H1 (cell line): Measurements from ENCODE around the gene MMP11. TPM values are rescaled to one million over a fixed set of nuclear protein-coding genes. Genes with fewer than 3 reads are reported as not detected.
A peak's percentile ranks its signal among the peaks of the same experiment; 100 is the strongest.

Experiments used
- CTCF ChIA-PET: fragments of 300-600 bp; sonication (Branson Sonifier 250); formaldehyde crosslinking; loops from one replicate; lab custom pipeline; 2021; ENCODE audit not compliant: partially characterized antibody; lab: Charles Lee
- POLR2A ChIA-PET: fragments of 300-600 bp; sonication (Branson Sonifier 250); formaldehyde crosslinking; loops from one replicate; lab custom pipeline; 2021; ENCODE audit warnings: inconsistent platforms; ENCODE audit not compliant: partially characterized antibody; lab: Charles Lee
- DNase-seq, 2 experiments: peaks; one replicate each; pipeline versions ENCODE4 v3.0.0 to v3.0.0-alpha.2; 2010 to 2022; ENCODE audit warnings: low spot score in 2 of 2, low read depth in 1 of 2, mixed read lengths in 1 of 2
- FAIRE-seq: peaks from 2 replicates; lab custom pipeline; 2011; peaks lifted over from hg19 to GRCh38; lab: Jason Lieb, UNC
- H2AFZ ChIP-seq: 2 replicates; pipeline ENCODE4 v1.8.1; 2012; ENCODE audit warnings: low read length, inconsistent platforms
- H2AK5ac ChIP-seq: 2 replicates; pipeline ENCODE4 v1.6.1; 2013; ENCODE audit warnings: low read depth, low read length
- H2BK120ac ChIP-seq: replicated peaks from 2 replicates; pipeline ENCODE3; 2013; ENCODE audit warnings: low read depth, low read length, inconsistent platforms
- H2BK12ac ChIP-seq: 2 replicates; pipeline ENCODE4 v1.6.1; 2013; ENCODE audit warnings: low read depth, low read length
- H2BK15ac ChIP-seq: 2 replicates; pipeline ENCODE4 v1.6.1; 2013; ENCODE audit warnings: low read length
- H2BK20ac ChIP-seq: 2 replicates; pipeline ENCODE4 v1.6.1; 2013; ENCODE audit warnings: low read length
- H2BK5ac ChIP-seq: 2 replicates; pipeline ENCODE4 v1.6.1; 2013; ENCODE audit warnings: low read depth, low read length
- H3K14ac ChIP-seq: 2 replicates; pipeline ENCODE4 v1.6.1; 2013; ENCODE audit warnings: inconsistent platforms; ENCODE audit not compliant: insufficient read length
- H3K18ac ChIP-seq: 2 replicates; pipeline ENCODE4 v1.6.1; 2013; ENCODE audit warnings: low read length; ENCODE audit errors: extremely low read depth
- H3K23ac ChIP-seq: 2 replicates; pipeline ENCODE4 v1.6.1; 2013; ENCODE audit warnings: inconsistent platforms; ENCODE audit not compliant: insufficient read length
- H3K23me2 ChIP-seq: 2 replicates; pipeline ENCODE4 v1.6.1; 2013; ENCODE audit warnings: low read depth, low read length
- H3K27ac ChIP-seq: 2 replicates; pipeline ENCODE4 v1.6.1; 2011; ENCODE audit warnings: low read depth, low read length, inconsistent platforms
- H3K27me3 ChIP-seq, 4 experiments: replicated peaks in 1 of 4; 1 replicate in 1 of 4; 2 replicates in 3 of 4; pipeline versions ENCODE4 v1.6.1 to v1.8.1; 2011 to 2013; ENCODE audit warnings: low read length in 3 of 4, mild to moderate bottlenecking in 3 of 4, inconsistent platforms in 2 of 4, mixed read lengths in 2 of 4, moderate library complexity in 1 of 4; ENCODE audit not compliant: control insufficient read depth in 3 of 4, insufficient read depth in 3 of 4; ENCODE audit errors: extremely low read depth in 1 of 4
- H3K36me3 ChIP-seq, 4 experiments: 2 replicates each; pipeline versions ENCODE4 v1.6.1 to v1.8.1; 2011 to 2013; ENCODE audit warnings: mild to moderate bottlenecking in 4 of 4, low read length in 3 of 4, moderate library complexity in 2 of 4, control low read depth in 1 of 4, inconsistent platforms in 1 of 4; ENCODE audit not compliant: insufficient read depth in 4 of 4, control insufficient read depth in 2 of 4
- H3K4ac ChIP-seq: replicated peaks from 2 replicates; pipeline ENCODE3; 2013; ENCODE audit warnings: low read length, low read depth, mixed read lengths, inconsistent platforms; ENCODE audit not compliant: insufficient read length
- H3K4me1 ChIP-seq, 4 experiments: replicated peaks in 1 of 4; 1 replicate in 1 of 4; 2 replicates in 3 of 4; pipeline versions ENCODE4 v1.6.1 to v1.8.1; 2011 to 2013; ENCODE audit warnings: low read length in 3 of 4, inconsistent platforms in 2 of 4, mixed read lengths in 1 of 4; ENCODE audit not compliant: insufficient read depth in 4 of 4, control insufficient read depth in 3 of 4
- H3K4me2 ChIP-seq, 2 experiments: 2 replicates each; pipeline versions ENCODE4 v1.6.1 to v1.8.1; 2011 to 2013; ENCODE audit warnings: low read depth in 2 of 2, low read length in 2 of 2, control low read depth in 1 of 2, inconsistent platforms in 1 of 2, mild to moderate bottlenecking in 1 of 2; ENCODE audit not compliant: insufficient read depth in 1 of 2
- H3K4me3 ChIP-seq, 4 experiments: fragments of 200-600, 300-600 bp in 1 of 4; sonication (generic), shearing (Covaris generic), sonication (Bioruptor Twin) in 1 of 4; 2 replicates each; pipeline versions ENCODE4 v1.5.1 to v1.8.1; 2011 to 2016; ENCODE audit warnings: low read length in 4 of 4, low read depth in 3 of 4, control low read depth in 2 of 4, inconsistent platforms in 2 of 4, mild to moderate bottlenecking in 2 of 4, mixed read lengths in 1 of 4, moderate library complexity in 1 of 4; ENCODE audit not compliant: insufficient read depth in 2 of 4; ENCODE audit errors: extremely low read depth in 1 of 4
- H3K56ac ChIP-seq: replicated peaks from 2 replicates; pipeline ENCODE3; 2013; ENCODE audit warnings: low read depth, mild to moderate bottlenecking, mixed read lengths, low read length, inconsistent platforms; ENCODE audit not compliant: insufficient read length
- H3K79me1 ChIP-seq: 2 replicates; pipeline ENCODE4 v1.6.1; 2013; ENCODE audit warnings: low read depth, low read length, control low read depth
- H3K79me2 ChIP-seq, 2 experiments: 2 replicates each; pipeline versions ENCODE4 v1.6.1 to v1.8.1; 2012 to 2013; ENCODE audit warnings: low read length in 2 of 2, mild to moderate bottlenecking in 2 of 2, inconsistent platforms in 1 of 2; ENCODE audit not compliant: insufficient read depth in 2 of 2, control insufficient read depth in 1 of 2
- H3K9ac ChIP-seq, 4 experiments: replicated peaks in 1 of 4; 1 replicate in 1 of 4; 2 replicates in 3 of 4; pipeline versions ENCODE4 v1.6.1 to v1.8.1; 2011 to 2013; ENCODE audit warnings: low read depth in 3 of 4, low read length in 3 of 4, control low read depth in 2 of 4, mild to moderate bottlenecking in 2 of 4, moderate library complexity in 2 of 4, inconsistent platforms in 1 of 4; ENCODE audit errors: extremely low read depth in 1 of 4
- H3K9me3 ChIP-seq, 2 experiments: 2 replicates each; pipeline versions ENCODE4 v1.6.1 to v1.8.1; 2012 to 2013; ENCODE audit warnings: mild to moderate bottlenecking in 2 of 2, moderate library complexity in 2 of 2, control low read depth in 1 of 2, inconsistent platforms in 1 of 2, low read depth in 1 of 2, low read length in 1 of 2, mixed read lengths in 1 of 2; ENCODE audit not compliant: insufficient read depth in 2 of 2
- H4K20me1 ChIP-seq, 2 experiments: replicated peaks in 1 of 2; 2 replicates each; pipeline versions ENCODE3 to v1.8.1; 2011 to 2013; ENCODE audit warnings: inconsistent platforms in 2 of 2, low read length in 2 of 2, mild to moderate bottlenecking in 1 of 2; ENCODE audit not compliant: insufficient read depth in 2 of 2, control insufficient read depth in 1 of 2
- H4K5ac ChIP-seq: 2 replicates; pipeline ENCODE4 v1.6.1; 2013; ENCODE audit warnings: low read length, low read depth, mixed read lengths, inconsistent platforms; ENCODE audit not compliant: insufficient read length
- H4K8ac ChIP-seq: 2 replicates; pipeline ENCODE4 v1.8.0; 2013; ENCODE audit warnings: mild to moderate bottlenecking, moderate library complexity, low read length, inconsistent platforms; ENCODE audit not compliant: insufficient read depth; ENCODE audit errors: extremely low read depth
- H4K91ac ChIP-seq: replicated peaks from 2 replicates; pipeline ENCODE3; 2013; ENCODE audit warnings: low read length, mixed read lengths, inconsistent platforms; ENCODE audit not compliant: insufficient read length
- ASH2L ChIP-seq: fragments of 200-600, 300-600 bp; sonication (generic); IDR thresholded peaks from one replicate; pipeline ENCODE4 v1.7.1; 2017; ENCODE audit warnings: low read length
- CREB1 ChIP-seq: IDR thresholded peaks from 2 replicates; pipeline ENCODE4 v1.6.1; 2012; ENCODE audit warnings: inconsistent platforms
- EP300 ChIP-seq, 2 experiments: IDR thresholded peaks; 1 replicate in 1 of 2; 2 replicates in 1 of 2; pipeline ENCODE4 v1.6.1; 2011 to 2012; ENCODE audit warnings: low read depth in 2 of 2, low read length in 2 of 2, mild to moderate bottlenecking in 2 of 2, borderline replicate concordance in 1 of 2, inconsistent platforms in 1 of 2, moderate library complexity in 1 of 2
- HDAC6 ChIP-seq: IDR thresholded peaks from one replicate; pipeline ENCODE4 v1.7.1; 2012; ENCODE audit warnings: low read depth, mild to moderate bottlenecking, inconsistent platforms, low read length, moderate library complexity
- JUND ChIP-seq: IDR thresholded peaks from 2 replicates; pipeline ENCODE4 v1.6.1; 2011; ENCODE audit warnings: mild to moderate bottlenecking, improper control_type of control experiment, low read length
- NRF1 ChIP-seq: IDR thresholded peaks from 2 replicates; pipeline ENCODE4 v1.6.1; 2011; ENCODE audit warnings: mild to moderate bottlenecking, low read depth, low read length, improper control_type of control experiment
- POLR2AphosphoS5 ChIP-seq: IDR thresholded peaks from 2 replicates; pipeline ENCODE4 v1.6.1; 2011; ENCODE audit warnings: low read depth, low read length
- RXRA ChIP-seq: IDR thresholded peaks from 2 replicates; pipeline ENCODE4 v1.6.1; 2011; ENCODE audit warnings: low read depth, mild to moderate bottlenecking, low read length, moderate library complexity; ENCODE audit not compliant: insufficient read depth
- SAP30 ChIP-seq: fragments of 300-600 bp; sonication (generic); IDR thresholded peaks from 2 replicates; pipeline ENCODE4 v1.7.1; 2012; ENCODE audit warnings: low read length, moderate library complexity, mild to moderate bottlenecking, inconsistent platforms; ENCODE audit not compliant: insufficient read depth, insufficient replicate concordance
- SIX5 ChIP-seq: IDR thresholded peaks from 2 replicates; pipeline ENCODE4 v1.6.1; 2011; ENCODE audit warnings: mild to moderate bottlenecking, low read depth, low read length
- SP2 ChIP-seq: IDR thresholded peaks from 2 replicates; pipeline ENCODE4 v1.6.1; 2012; ENCODE audit warnings: mild to moderate bottlenecking, low read length, inconsistent platforms
- SRF ChIP-seq: IDR thresholded peaks from 2 replicates; pipeline ENCODE4 v1.6.1; 2011; ENCODE audit warnings: mild to moderate bottlenecking, low read depth, low read length, moderate library complexity
- WGBS, 2 experiments: shearing (Covaris generic) in 1 of 2; methylation state at CpG; one replicate each; pipeline versions ENCODE4 v1.1.6 to v1.1.7; 2013 to 2015; ENCODE audit warnings: low lambda C conversion rate in 2 of 2, mixed read lengths in 2 of 2, inconsistent platforms in 1 of 2, low coverage in 1 of 2, missing lambda C conversion rate in 1 of 2; ENCODE audit not compliant: insufficient replicate concordance in 2 of 2, insufficient coverage in 1 of 2, insufficient read length in 1 of 2; ENCODE audit errors: extremely low coverage in 1 of 2, missing lambda C conversion rate in 1 of 2; 5-methylcytosine and 5-hydroxymethylcytosine counted together
- polyA plus RNA-seq, 7 experiments: library from polyadenylated mRNA; depleted of rRNA in 3 of 7; stranded (reverse) in 5 of 7; unstranded in 2 of 7; fragments of >200 nt in 5 of 7; fragments of 200-250 nt in 2 of 7; gene quantifications; 1 replicate in 5 of 7; 2 replicates in 1 of 7; 4 replicates in 1 of 7; pipeline versions ENCODE4 v1.2.1 to v1.2.3, GENCODE V29; 2011 to 2013; ENCODE audit warnings: missing spikeins in 2 of 7, mixed read lengths in 2 of 7
- total RNA-seq: library from RNA; stranded (reverse); fragmentation: NEBNext Ultra II Directional; extraction: Animal tissue kit (Norgen Biotek cat#: 25700); gene quantifications from 2 replicates; pipeline ENCODE4 v1.2.1, GENCODE V29; 2021

The MMP11 gene
- total and polyA plus RNA-seq, 2 of the 8 experiments (the other 6 are each of a cell fraction or from before 2014, with no cell fraction given) = 10.2 to 18.3 TPM

DNA sequence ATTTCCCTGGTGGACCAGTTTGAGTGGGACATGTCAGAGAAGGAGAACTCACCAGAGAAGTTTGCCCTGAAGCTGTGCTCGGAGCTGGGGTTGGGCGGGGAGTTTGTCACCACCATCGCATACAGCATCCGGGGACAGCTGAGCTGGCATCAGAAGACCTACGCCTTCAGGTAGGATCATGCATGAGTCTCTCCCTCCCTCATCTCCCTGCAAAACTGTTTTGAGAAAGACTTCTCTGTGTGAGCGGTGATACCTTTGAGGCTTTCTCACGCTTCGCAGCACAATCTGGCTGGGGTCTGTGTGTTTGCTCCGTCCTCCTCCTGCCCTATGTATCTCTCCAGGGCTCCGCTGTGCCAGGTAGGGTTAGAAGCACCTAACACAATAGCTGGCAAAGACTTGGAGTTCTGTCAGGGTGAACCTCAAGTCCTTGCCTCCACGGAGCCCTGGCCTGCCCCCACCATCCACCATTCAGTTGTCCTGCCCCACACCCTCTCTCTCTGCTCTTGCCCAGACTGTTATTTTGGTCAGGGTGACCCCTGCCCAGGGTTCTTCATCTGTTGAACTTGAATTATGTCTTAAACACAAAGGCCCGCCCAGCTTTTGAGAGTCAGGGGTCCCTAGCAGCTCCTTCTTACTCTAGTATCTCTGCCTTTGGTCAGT is 52.7 kb downstream of the MMP11 start:
- no peak for FAIRE-seq
- H4K5ac ChIP-seq = no peak overlapping the region
- TF ChIP-seq SP2 (no peak), NRF1 (no peak), SRF (no peak), RXRA (no peak), CREB1 (no peak), POLR2AphosphoS5 (no peak), SAP30 (no peak), EP300 (IDR thresholded peaks at IDR 0.05; ENCODE audit: borderline replicate concordance in 1 of 2, low read depth in 2 of 2, low read length in 2 of 2) (no peak), JUND (no peak), SIX5 (no peak), ASH2L (no peak), HDAC6 (no peak)

More for the DNA sequence above, 52.7 kb downstream of the MMP11 start:
- Histone ChIP-seq H3K4me3 (no peak overlapping the region), H3K23ac (no peak overlapping the region), H2BK5ac (peak overlapping the region; percentile 96), H2BK15ac (no peak overlapping the region), H2AFZ (no peak overlapping the region), H4K8ac (no peak overlapping the region; the same call in 1 of the 2 replicates), H3K9ac (no peak overlapping the region), H4K20me1 (peaks cover 0 to 10% of the 10 kb centered on the region in 2 experiments), H3K79me2 (no peaks in the 10 kb centered on the region; a peak in 1 of 4 replicates), H3K36me3 (peaks cover 11 to 60% (median 26%) of the 10 kb centered on the region in 4 experiments), H3K23me2 (no peaks in the 10 kb centered on the region), H3K18ac (no peak overlapping the region), H2BK12ac (no peak overlapping the region), H2BK120ac (no peak overlapping the region), H3K4me1 (no peaks in the 10 kb centered on the region), H3K4me2 (no peak overlapping the region), H2AK5ac (no peak overlapping the region), H3K4ac (no peak overlapping the region), H3K14ac (no peak overlapping the region), H2BK20ac (peak overlapping the region; percentile 80; the same call in 1 of the 2 replicates), H4K91ac (peak overlapping the region; percentile 82), H3K27ac (peak overlapping the region; percentile 49; the same call in 1 of the 2 replicates), H3K79me1 (no peaks in the 10 kb centered on the region), H3K27me3 (no peaks in the 10 kb centered on the region; a peak in 1 of 7 replicates), H3K56ac (no peak overlapping the region), H3K9me3 (no peaks in the 10 kb centered on the region)
- CTCF ChIA-PET = interaction anchor here (1.1 to 2.1 kb wide), 2 partner anchors 10 to 24 kb away, joined by 4 to 14 read pairs; no protein-coding TSS in a partner anchor
- no peak for DNase-seq
- POLR2A ChIA-PET = interaction anchor here (0.9 to 2.0 kb wide), 6 partner anchors 9 to 69 kb away, joined by 3 to 6 read pairs (median 4); partner anchors contain the start of gene MIF
- WGBS, 2 experiments = 85% methylated on average over 12 of the region's 12 CpGs; no CpG with 5 or more reads in 1 of the 2 experiments
